GM12878 (cell line): ENCODE data around the gene ZCWPW2.

Source experiments
- ASH2L ChIP-seq: fragments of 300-600, 200-600 bp; sonication (generic); IDR thresholded peaks from 2 replicates; pipeline ENCODE4 v1.6.1; 2017; ENCODE audit warnings: low read depth, mild to moderate bottlenecking, borderline replicate concordance
- BCLAF1 ChIP-seq: fragments of 450-650 bp; IDR thresholded peaks from 2 replicates; pipeline ENCODE4 v1.6.1; 2017; ENCODE audit warnings: antibody characterized with exemption, mild to moderate bottlenecking, moderate library complexity
- CTCF ChIP-seq, 3 experiments: IDR thresholded peaks in 2 of 3; conservative IDR thresholded peaks in 1 of 3; 2 replicates each; pipeline ENCODE4 v1.5.1; 2011; ENCODE audit warnings: low read depth in 3 of 3, low read length in 3 of 3, mild to moderate bottlenecking in 3 of 3, control low read depth in 2 of 3, moderate library complexity in 2 of 3, inconsistent platforms in 1 of 3, mixed read lengths in 1 of 3; ENCODE audit not compliant: control insufficient read depth in 2 of 3, insufficient read depth in 1 of 3; ENCODE audit errors: extremely low read depth in 1 of 3
- KLF5 ChIP-seq: fragments of 450-650 bp; IDR thresholded peaks from 2 replicates; pipeline ENCODE4 v1.6.1; 2014; ENCODE audit warnings: mild to moderate bottlenecking; ENCODE audit not compliant: partially characterized antibody
- SKIL ChIP-seq: fragments of 450-650 bp; IDR thresholded peaks from 2 replicates; pipeline ENCODE4 v1.6.1; 2017; ENCODE audit warnings: mild to moderate bottlenecking, low read depth, inconsistent platforms; ENCODE audit not compliant: poor library complexity, severe bottlenecking
- SREBF1 ChIP-seq: IDR thresholded peaks from 2 replicates; pipeline ENCODE4 v1.6.1; 2012; ENCODE audit warnings: mild to moderate bottlenecking, low read length
- SUPT20H ChIP-seq: IDR thresholded peaks from 2 replicates; pipeline ENCODE4 v1.6.1; 2011; ENCODE audit warnings: low read depth, mild to moderate bottlenecking, low read length, moderate library complexity, borderline replicate concordance; ENCODE audit not compliant: control insufficient read depth
- USF1 ChIP-seq: IDR thresholded peaks from 2 replicates; pipeline ENCODE4 v1.6.1; 2011; ENCODE audit warnings: borderline replicate concordance, low read depth, mild to moderate bottlenecking, moderate library complexity, mixed read lengths, low read length; ENCODE audit not compliant: insufficient read depth; ENCODE audit errors: extremely low read length

- TF ChIP-seq USF1 (no peak), KLF5 (no peak), SREBF1 (no peak), SUPT20H (no peak), CTCF (IDR thresholded peaks at IDR 0.05 in 2 of 3, conservative IDR thresholded peaks at IDR 0.05 in 1 of 3; ENCODE audit: control insufficient read depth in 2 of 3, extremely low read depth in 1 of 3, insufficient read depth in 1 of 3, low read depth in 3 of 3, low read length in 3 of 3) (no peak), BCLAF1 (no peak), ASH2L (no peak), SKIL (no peak)
These were observed 1.0 kb downstream of the ZCWPW2 start for GRCh38 chr3:28349469-28350000.
